ENCODE measurements around the gene CCDC51. TPM values are rescaled to one million over a fixed set of nuclear protein-coding genes. Genes with fewer than 3 reads are reported as not detected.

The CCDC51 gene
- total RNA-seq, 1 experiment from 2014 or later, result 27.8 TPM

GRCh38 chr3:48398701-48399386, 41.1 kb downstream of the CCDC51 start:
- Histone ChIP-seq H3K9ac (ENCODE audit: low read length) (no peak overlapping the region), H3K36me3 (ENCODE audit: low read depth, low read length) (no peaks in the 10 kb centered on the region), H4K20me1 (ENCODE audit: low read length) (no peaks in the 10 kb centered on the region), H3K27ac (ENCODE audit: low read length) (no peak overlapping the region), H3K79me2 (ENCODE audit: low read length) (no peaks in the 10 kb centered on the region), H3K4me2 (ENCODE audit: low read length) (no peak overlapping the region), H3F3A (ENCODE audit: low read length, unreplicated experiment) (no peaks in the 10 kb centered on the region), H3K9me3 (ENCODE audit: low read length) (no peaks in the 10 kb centered on the region), H3K4me1 (ENCODE audit: insufficient read depth, low read length) (peaks cover 11% of the 10 kb centered on the region; the same call in 1 of the 2 replicates), H3K9me2 (replicated peaks; ENCODE audit: low read length) (no peaks in the 10 kb centered on the region), H2AFZ (ENCODE audit: low read length) (no peak overlapping the region), H3K27me3 (ENCODE audit: low read length) (no peaks in the 10 kb centered on the region), H3K4me3 (ENCODE audit: low read length) (no peak overlapping the region)
- BruUV-seq (replicated peaks), result no TSS peak
- ATAC-seq (no peak), DNase-seq (no peak)
- ChIA-PET POLR2A (ENCODE audit: unreplicated experiment) (no interaction called here), CTCF (interaction anchor here (0.9 to 3.9 kb wide), 2 partner anchors 37 kb away, joined by 3 to 222 read pairs; no protein-coding TSS in a partner anchor)
- no peak for TF ChIP-seq EZH2phosphoT487 (IDR thresholded peaks at IDR 0.05; ENCODE audit: borderline replicate concordance, low read length)
- no peak for TF ChIP-seq EZH2 (IDR thresholded peaks at IDR 0.05; ENCODE audit: low read length, unreplicated experiment)
- no peak for TF ChIP-seq CTCF (conservative IDR thresholded peaks at IDR 0.05; ENCODE audit: low read depth, low read length)
- intact Hi-C loops (cut with micrococcal nuclease), result no loop called here

GRCh38 chr3:48397767-48398681, 41.9 kb downstream of the CCDC51 start:
- Histone ChIP-seq H3F3A (ENCODE audit: low read length, unreplicated experiment) (no peaks in the 10 kb centered on the region), H3K79me2 (ENCODE audit: low read length) (no peaks in the 10 kb centered on the region), H2AFZ (ENCODE audit: low read length) (no peak overlapping the region), H3K27ac (ENCODE audit: low read length) (no peak overlapping the region), H3K4me1 (ENCODE audit: insufficient read depth, low read length) (peaks cover 11% of the 10 kb centered on the region; the same call in 1 of the 2 replicates), H3K4me2 (ENCODE audit: low read length) (no peak overlapping the region), H3K9ac (ENCODE audit: low read length) (no peak overlapping the region), H3K27me3 (ENCODE audit: low read length) (no peaks in the 10 kb centered on the region), H3K9me3 (ENCODE audit: low read length) (no peaks in the 10 kb centered on the region), H3K9me2 (replicated peaks; ENCODE audit: low read length) (no peaks in the 10 kb centered on the region), H4K20me1 (ENCODE audit: low read length) (no peaks in the 10 kb centered on the region), H3K36me3 (ENCODE audit: low read depth, low read length) (no peaks in the 10 kb centered on the region), H3K4me3 (ENCODE audit: low read length) (no peak overlapping the region)
- ChIA-PET CTCF (interaction anchor here (0.9 kb wide), 1 partner anchor 38 kb away, joined by 3 read pairs; no protein-coding TSS in a partner anchor), POLR2A (ENCODE audit: unreplicated experiment) (no interaction called here)
- TF ChIP-seq EZH2phosphoT487 (IDR thresholded peaks at IDR 0.05; ENCODE audit: borderline replicate concordance, low read length) (no peak), EZH2 (IDR thresholded peaks at IDR 0.05; ENCODE audit: low read length, unreplicated experiment) (no peak), CTCF (conservative IDR thresholded peaks at IDR 0.05; ENCODE audit: low read depth, low read length) (no peak)
- no peak for ATAC-seq
- DNase-seq, result no peak
- intact Hi-C loops (cut with micrococcal nuclease), result no loop called here
- BruUV-seq (replicated peaks), result no TSS peak
